Activated CD4-positive, alpha-beta T cell treated with anti-CD3 and anti-CD28 coated beads for 4 hours (primary cell): ENCODE measurements around the gene GMDS.

Experiments used
- DNase-seq, 2 donors: peaks; one replicate each; pipeline ENCODE4 v3.0.0-alpha.2; 2020

Gene GMDS

GRCh38 chr6:2085657-2086056 lies 159.7 kb downstream of the GMDS start:
- DNase-seq: no peak

DNA sequence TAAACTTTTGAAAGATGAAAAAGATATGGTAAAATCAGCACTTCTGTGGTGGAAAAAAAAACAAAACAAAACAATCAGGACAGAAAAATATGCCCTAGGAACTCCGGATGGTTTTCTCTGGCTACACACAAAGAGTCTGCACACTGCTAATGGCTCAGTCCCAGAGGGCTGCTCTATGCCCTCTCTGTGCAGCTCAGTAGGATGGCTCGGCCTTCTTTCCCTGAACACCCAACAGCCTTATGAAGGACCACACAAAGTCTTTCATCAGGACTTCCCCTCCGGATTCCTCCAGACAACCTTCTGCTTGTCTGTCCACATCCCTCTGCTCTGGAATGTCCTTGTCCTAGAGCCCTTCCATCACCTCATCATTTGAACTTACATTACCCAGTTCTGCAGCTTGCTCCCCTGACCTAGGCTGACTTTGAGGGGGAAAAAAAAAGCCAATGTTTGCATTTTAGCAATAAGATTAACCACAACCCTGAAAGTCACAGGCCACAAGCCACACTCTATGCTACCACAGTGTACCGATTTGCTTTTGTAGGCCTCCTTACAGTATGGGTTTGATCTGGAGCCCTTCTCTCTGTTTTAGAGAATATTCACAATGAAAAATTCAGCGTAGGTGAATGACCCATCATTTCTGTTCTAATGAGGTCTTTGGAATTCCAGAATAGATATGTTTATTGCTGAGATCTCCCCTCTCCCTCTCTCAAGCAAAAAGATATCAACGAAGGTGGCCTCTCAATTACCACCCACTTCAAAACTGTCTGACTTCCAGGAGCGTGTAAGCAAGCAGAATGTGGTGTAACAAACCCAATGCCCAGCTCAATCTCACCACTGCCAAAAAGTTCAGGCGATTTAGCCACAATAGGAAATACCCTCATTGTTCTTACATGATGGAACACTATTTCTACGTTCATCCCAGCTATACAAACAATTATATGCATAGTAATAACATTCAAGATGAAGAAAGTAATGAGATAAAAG lies 164.0 kb downstream of the GMDS start:
- no peak for DNase-seq

DNA sequence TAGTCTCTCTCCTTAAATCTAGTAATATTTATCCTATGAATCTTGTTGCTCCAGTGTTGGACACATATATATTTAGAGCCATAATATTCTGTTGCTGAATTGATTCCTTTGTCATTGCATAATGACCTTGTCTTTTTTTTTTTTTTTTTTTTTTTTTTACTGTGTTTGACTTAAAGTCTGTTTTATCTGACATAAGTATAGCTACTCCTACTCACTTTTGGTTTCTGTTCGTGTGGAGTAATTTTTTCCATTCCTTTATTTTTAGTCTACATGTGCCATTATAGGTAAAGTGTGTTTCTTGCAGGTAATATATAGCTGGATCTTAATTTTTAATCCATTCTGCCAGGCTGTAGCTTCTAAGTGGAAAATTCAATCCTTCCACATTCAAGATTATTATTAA lies 166.5 kb downstream of the GMDS start:
- DNase-seq: no peak

DNA sequence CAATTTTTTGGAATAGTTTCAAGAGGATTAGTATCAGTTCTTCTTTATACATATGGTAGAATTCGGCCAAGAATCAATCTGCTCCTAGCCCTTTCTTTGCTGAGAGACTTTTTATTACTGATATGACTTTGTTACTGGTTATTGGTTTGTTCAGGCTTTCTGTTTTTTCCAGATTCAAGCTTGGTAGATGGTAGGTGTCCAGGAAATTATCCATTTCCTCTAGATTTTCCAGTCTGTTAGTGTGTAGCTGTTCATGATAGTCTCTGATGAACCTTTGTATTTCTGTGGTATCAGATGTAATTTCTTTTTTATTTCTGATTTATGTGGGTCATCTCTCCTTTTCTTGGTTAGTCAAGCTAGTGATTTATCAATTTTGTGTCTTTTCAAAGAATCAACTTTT lies 167.6 kb downstream of the GMDS start:
- no peak for DNase-seq

GRCh38 chr6:2073476-2073875 lies 171.9 kb downstream of the GMDS start:
- no peak for DNase-seq

DNA sequence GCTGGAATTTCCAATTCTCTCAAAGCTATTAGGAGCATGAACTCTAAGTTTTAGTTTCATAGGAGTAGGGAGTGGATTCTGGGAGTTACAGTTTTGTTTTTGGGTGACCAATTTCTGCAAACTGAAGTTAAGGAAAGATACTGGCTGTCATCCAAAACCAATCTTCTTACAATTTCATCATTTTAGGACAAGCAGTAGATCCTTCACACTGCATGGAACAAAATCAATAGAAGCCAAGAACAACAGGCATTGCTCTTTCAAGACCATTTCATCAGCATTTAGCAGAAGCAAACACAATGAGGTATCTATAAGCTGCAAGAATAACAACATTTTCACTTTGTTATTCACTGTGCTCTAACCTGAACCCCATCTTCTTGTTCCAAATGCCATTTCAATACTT lies 173.0 kb downstream of the GMDS start:
- DNase-seq: no peak

DNA sequence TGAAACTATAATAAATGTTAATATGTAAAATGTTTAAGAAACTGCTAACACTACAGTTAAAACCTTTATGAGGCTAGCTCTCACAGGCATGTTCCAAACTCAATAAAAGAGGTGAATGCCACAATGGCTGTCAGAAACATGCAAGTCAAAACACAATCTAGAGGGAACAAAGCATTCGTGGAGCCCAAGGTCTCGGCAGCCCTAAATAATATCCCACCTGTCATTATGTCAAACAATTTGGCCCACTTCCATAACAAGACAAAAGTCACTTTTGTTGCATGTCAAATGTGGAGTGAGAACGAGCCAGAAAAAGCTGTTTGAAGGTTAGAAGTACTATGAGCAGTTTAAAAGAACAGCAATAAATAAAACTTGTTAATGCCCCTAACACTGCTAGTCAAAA lies 181.9 kb downstream of the GMDS start:
- no peak for DNase-seq

DNA sequence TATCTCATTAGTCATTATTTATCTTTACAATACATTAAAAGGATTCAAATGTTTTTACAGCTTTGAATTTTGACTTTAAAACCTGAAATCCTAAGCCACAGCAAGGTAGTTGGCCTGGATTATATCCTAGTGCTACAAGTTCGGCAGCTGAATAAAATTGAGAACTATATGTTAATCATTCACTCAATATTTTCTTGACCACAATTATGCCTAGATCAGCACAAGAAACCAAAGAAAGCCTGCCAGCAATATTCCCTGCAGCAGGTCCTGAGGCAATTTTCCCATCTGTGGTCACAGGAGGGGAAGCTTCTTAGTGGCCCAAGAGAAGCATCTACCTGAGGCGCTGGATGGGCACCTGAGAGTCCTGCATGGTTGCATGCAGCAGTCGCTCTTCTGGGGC lies 183.5 kb downstream of the GMDS start:
- no peak for DNase-seq

GRCh38 chr6:2055911-2056310 lies 189.5 kb downstream of the GMDS start:
- DNase-seq: no peak

DNA sequence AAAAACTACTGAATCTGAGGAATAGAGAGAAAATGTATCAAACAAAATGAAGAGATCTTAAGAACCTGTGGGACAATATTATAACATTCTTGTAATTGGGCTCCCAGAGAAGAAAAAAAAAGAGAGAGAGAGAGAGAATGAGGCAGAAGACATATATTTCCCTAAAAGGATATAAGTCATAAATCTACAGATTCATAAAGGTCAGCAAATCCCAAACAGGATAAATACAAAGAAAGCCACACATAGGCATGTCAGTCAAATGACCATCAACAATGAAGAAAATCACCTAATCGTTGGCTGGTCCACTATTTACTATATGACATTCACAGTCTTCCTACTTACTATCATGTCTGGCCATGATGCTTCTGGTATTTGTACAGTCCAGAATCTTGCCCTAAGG lies 190.3 kb downstream of the GMDS start:
- no peak for DNase-seq

DNA sequence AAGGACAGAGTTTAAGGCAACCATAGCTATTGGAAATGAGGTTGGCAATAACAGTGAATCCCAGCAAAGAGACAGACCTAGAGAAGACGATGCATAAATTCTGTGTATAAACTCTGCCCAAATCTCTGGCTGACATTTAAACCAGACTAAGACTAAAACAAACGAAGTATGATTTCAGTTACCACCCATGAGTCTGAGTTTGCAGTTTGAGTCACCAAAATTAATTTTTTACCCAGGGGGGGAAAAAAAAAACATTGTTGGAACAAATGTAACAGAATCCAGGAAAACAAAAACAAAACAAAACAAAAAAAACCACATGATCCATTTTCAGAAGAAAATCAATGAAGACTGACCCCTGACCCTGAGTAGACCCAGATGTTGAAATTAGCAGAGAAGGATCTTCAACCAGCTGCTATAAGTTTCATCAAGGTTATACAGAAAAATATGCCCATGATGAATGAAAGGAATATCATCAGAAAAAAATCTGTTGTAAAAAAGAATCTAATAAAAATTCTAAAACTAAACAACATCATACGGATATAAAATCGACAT lies 190.8 kb downstream of the GMDS start:
- no peak for DNase-seq

DNA sequence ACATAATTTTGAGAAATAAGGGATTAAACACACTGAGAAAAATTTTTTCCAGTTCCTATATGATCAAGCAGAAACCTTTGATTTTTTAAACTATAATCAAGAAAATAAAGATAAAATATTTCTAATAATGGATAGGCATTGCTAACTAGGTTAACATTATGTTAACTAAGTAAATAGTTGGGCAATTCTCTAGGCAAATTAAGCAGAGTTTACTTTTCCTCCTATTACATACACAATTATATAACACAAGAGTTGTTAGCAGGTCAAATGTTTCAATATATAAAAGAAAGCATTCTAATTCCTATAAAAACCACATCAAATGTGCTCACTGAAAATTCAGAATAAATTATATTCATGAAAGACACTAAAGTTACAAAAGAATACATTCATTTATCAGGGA lies 191.7 kb downstream of the GMDS start:
- DNase-seq: no peak

DNA sequence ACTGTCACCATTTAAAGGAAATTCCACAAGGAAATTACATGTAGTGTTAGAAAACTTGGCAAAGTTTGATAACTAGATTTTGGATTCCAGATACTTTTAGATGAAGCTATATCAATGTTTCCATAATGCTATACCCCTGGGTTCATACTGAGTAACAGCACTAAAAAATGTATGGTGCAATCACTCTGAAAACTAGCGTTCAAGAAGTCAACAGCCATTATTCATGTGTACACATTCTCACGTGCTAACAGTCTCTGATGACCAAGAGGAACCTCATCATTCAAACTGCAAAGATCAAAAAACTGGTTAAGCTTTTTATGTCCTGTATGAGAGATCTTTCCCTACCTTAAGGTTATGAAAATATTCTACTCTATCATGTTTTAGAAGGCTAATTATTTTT lies 197.6 kb downstream of the GMDS start:
- DNase-seq: no peak

DNA sequence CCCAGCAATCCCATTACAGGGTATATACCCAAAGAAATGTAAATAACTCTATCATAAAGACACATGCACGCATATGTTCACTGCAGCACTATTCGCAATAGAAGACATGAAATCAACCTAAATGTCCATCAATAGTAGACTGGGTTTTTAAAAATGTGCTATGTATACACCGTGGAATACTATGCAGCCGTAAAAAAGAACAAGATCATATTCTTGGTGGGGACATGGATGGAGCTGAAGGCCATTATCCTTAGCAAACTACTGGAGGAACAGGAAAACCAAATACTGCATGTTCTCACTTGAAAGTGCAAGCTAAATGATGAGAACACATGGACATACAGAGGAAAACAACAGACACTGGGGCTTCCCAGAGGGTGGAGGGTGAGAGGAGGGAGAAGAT lies 201.2 kb downstream of the GMDS start:
- DNase-seq: no peak

DNA sequence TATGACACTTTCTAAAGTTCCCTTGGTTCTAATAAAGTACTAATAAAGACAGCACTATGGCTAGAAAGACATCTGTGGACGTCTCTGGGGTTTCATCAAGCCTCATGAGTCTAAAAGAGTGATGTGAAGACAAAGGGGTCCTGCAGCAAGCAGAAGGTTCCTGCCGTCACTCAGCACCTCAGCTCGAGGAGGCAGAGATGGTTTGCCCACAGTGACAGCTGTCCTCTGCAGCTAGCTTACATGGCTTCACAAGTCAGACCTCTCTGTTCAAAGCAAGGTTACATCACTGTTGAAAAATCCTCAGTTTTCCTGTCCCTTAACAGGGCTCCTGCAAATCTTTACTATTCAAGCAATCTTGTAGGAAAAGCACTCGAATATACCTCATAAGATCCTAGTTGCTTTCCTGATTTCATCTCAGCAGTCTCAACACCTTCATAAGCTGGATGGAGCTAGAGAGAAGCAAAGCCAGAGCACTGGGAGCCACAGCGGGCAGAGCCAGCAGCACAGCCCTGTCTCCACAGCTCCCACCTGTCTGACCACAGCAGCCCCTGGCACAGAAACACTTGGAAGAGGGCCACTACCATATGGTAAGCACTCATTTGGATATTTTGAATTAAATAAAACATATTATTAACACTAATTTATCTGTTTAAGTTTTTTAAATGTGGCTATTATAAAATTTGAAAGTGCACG lies 202.3 kb downstream of the GMDS start:
- no peak for DNase-seq

DNA sequence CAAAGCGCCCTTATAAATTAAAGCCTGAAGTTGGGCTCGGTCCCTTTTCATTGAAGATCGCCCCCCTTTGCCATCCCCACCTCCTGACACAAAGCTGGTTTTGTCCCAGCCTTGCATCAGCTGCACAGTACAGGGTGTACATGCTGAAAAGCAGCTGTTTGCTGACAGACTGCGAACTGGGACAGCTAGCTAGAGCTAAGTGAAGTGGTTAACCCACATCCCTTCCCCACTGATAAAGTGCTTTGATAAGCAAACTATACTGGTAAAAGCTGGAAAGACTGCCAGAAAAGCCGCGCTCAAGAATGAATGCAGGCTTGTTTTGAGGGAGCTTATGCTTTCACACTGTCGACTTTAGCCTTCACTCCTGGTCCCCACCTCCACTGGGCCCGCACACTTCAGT lies 207.3 kb downstream of the GMDS start:
- DNase-seq: peak in 1 of 2 donors; percentile 8

DNA sequence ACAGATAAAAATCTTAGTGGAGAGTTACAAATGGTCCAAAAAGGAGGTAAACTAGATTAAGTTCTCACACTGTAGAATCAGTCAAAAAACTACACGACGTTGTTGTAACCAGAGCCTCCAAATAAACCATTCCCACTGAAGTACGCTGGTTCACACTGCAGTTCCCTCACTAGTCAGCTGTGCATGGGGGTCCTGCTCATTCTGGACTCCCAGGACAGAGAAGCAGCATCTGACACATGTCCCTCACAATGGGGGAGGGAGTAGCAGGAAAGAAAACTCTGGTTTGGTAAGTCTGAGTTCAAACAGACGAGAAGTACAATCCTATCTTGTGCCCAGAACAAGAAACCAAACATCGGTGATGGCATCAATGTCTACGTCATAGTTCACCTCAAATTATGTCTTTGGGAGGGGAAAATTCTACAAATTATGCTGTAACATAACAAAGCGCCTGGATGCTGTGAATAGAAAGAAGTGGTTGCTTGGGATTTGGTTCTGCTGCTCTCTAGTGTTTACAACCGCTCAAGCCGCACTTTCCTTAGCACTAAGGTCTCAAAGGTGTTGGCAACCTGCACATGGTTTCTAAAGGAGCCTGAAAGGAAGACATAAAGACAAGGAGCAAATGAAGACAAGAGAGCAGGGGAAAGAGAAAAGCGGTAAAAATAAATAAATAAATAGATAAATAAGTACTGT lies 208.0 kb downstream of the GMDS start:
- no peak for DNase-seq

- DNase-seq: no peak
Measured at GRCh38 chr6:2036710-2037023, 208.7 kb downstream of the GMDS start.

GRCh38 chr6:2035826-2036709 lies 209.3 kb downstream of the GMDS start:
- no peak for DNase-seq

GRCh38 chr6:2035046-2035445 lies 210.4 kb downstream of the GMDS start:
- DNase-seq: no peak

- DNase-seq: no peak
Measured at GRCh38 chr6:2034256-2034655, 211.1 kb downstream of the GMDS start.

GRCh38 chr6:2033544-2033943 lies 211.9 kb downstream of the GMDS start:
- DNase-seq: no peak
